Esophagus muscularis mucosa (tissue), 4 donors: Measurements from ENCODE around the gene AMIGO1. TPM values are rescaled to one million over a fixed set of nuclear protein-coding genes. Genes with fewer than 3 reads are reported as not detected.

Experiments
- DNase-seq: peaks from one replicate; pipeline ENCODE4 v3.0.0-alpha.2; 2017; ENCODE audit errors: extremely low spot score
- H3K27ac ChIP-seq, 4 donors: fragments of 200-600 bp; sonication (generic); replicated peaks in 1 of 4; 1 replicate in 3 of 4; 2 replicates in 1 of 4; pipeline ENCODE4 v1.5.1; 2016 to 2019; ENCODE audit warnings: mild to moderate bottlenecking in 1 of 4
- H3K27me3 ChIP-seq, 4 donors: fragments of 200-600 bp; sonication (generic); one replicate each; pipeline versions ENCODE4 v1.5.1 to v1.6.0; 2016 to 2019
- H3K36me3 ChIP-seq, 4 donors: fragments of 200-600 bp; sonication (generic); one replicate each; pipeline ENCODE4 v1.5.1; 2016 to 2019
- H3K4me1 ChIP-seq, 4 donors: fragments of 200-600 bp; sonication (generic); one replicate each; pipeline ENCODE4 v1.5.1; 2016 to 2019
- H3K4me3 ChIP-seq, 4 donors: fragments of 200-600 bp; sonication (generic); 1 replicate in 2 of 4; 2 replicates in 2 of 4; pipeline ENCODE4 v1.5.1; 2016 to 2019; ENCODE audit warnings: mild to moderate bottlenecking in 4 of 4, moderate library complexity in 1 of 4
- H3K9me3 ChIP-seq, 4 donors: fragments of 200-600 bp; sonication (generic); 1 replicate in 3 of 4; 2 replicates in 1 of 4; pipeline ENCODE4 v1.5.1; 2016 to 2019
- EP300 ChIP-seq: sonication (generic); formaldehyde crosslinking; IDR thresholded peaks from one replicate; pipeline ENCODE4 v1.6.1; 2017; ENCODE audit warnings: antibody characterized with exemption
- POLR2A ChIP-seq: fragments of 450-650 bp; IDR thresholded peaks from one replicate; pipeline ENCODE4 v1.6.1; 2017; ENCODE audit warnings: antibody characterized with exemption, moderate library complexity, mild to moderate bottlenecking, low read depth
- POLR2AphosphoS5 ChIP-seq, 2 donors: sonication (generic); formaldehyde crosslinking; IDR thresholded peaks; one replicate each; pipeline ENCODE4 v1.6.1; 2017; ENCODE audit warnings: antibody characterized with exemption in 2 of 2
- WGBS: methylation state at CpG from one replicate; pipeline ENCODE4 v1.1.5; 2018; 5-methylcytosine and 5-hydroxymethylcytosine counted together
- intact Hi-C: fragments of 100-400 bp; cut with DNase I; formaldehyde crosslinking; loops from one replicate; pipeline ENCODE4 v1.15.1; 2023
- total RNA-seq, 4 donors: library from RNA; depleted of rRNA; stranded (reverse); fragments of >200 nt; gene quantifications; one replicate each; pipeline versions ENCODE4 v1.1.0 to v1.2.1, GENCODE V29; 2016
- TF ChIP-seq, protein P1 (sequence below), 3 experiments: fragments of 200-600 bp in 2 of 3; fragments of 450-650 bp in 1 of 3; sonication (generic) in 2 of 3; IDR thresholded peaks; one replicate each; pipeline ENCODE4 v1.5.1; 2017 to 2019; ENCODE audit warnings: antibody characterized with exemption in 3 of 3, mild to moderate bottlenecking in 2 of 3, moderate library complexity in 1 of 3

AMIGO1 gene
- total RNA-seq, 4 donors from 2014 or later, result 8.4 to 23.7 (median 14.0) TPM

DNA sequence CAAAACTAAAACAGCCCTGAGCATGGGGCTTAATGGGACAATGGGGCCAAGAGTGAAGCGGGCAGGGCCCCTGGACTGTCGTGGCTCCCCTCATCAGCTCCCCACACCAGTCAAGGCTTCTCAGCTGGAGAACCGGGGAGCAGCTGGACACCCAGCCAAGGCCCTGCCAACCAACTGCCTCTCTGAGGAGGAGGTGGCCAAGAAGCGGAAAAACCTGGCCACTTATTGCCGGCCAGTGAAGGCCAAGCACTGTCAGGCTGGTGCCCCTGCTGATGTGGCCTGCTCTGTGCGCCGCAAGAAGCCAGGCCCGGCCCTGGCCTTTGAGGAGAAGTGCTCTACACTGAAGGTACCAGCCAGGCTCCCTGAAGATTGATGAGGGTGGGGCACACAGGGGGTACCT lies 18.2 kb downstream of the AMIGO1 start:
- H3K36me3 ChIP-seq, result peaks cover 0 to 45% (median 35%) of the 10 kb centered on the region in 4 donors
- no peaks in the 10 kb centered on the region for H3K9me3 ChIP-seq
- H3K4me3 ChIP-seq, result no peak overlapping the region
- 85% methylated on average over 4 of the region's 8 CpGs for WGBS
- H3K4me1 ChIP-seq, result peaks cover 23 to 43% (median 30%) of the 10 kb centered on the region in 4 donors
- no peak for DNase-seq
- intact Hi-C loops, result loop anchor here (2.0 kb wide), 1 partner anchor 41 kb away; no protein-coding TSS in a partner anchor
- no peak for TF ChIP-seq POLR2AphosphoS5 (IDR thresholded peaks at IDR 0.05)
- TF ChIP-seq, protein P1, sequence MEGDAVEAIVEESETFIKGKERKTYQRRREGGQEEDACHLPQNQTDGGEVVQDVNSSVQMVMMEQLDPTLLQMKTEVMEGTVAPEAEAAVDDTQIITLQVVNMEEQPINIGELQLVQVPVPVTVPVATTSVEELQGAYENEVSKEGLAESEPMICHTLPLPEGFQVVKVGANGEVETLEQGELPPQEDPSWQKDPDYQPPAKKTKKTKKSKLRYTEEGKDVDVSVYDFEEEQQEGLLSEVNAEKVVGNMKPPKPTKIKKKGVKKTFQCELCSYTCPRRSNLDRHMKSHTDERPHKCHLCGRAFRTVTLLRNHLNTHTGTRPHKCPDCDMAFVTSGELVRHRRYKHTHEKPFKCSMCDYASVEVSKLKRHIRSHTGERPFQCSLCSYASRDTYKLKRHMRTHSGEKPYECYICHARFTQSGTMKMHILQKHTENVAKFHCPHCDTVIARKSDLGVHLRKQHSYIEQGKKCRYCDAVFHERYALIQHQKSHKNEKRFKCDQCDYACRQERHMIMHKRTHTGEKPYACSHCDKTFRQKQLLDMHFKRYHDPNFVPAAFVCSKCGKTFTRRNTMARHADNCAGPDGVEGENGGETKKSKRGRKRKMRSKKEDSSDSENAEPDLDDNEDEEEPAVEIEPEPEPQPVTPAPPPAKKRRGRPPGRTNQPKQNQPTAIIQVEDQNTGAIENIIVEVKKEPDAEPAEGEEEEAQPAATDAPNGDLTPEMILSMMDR (IDR thresholded peaks at IDR 0.05), result no peak
- TF ChIP-seq EP300, result no peak
- TF ChIP-seq POLR2A, result no peak
- H3K27ac ChIP-seq, result no peak overlapping the region
- H3K27me3 ChIP-seq, result no peaks in the 10 kb centered on the region

DNA sequence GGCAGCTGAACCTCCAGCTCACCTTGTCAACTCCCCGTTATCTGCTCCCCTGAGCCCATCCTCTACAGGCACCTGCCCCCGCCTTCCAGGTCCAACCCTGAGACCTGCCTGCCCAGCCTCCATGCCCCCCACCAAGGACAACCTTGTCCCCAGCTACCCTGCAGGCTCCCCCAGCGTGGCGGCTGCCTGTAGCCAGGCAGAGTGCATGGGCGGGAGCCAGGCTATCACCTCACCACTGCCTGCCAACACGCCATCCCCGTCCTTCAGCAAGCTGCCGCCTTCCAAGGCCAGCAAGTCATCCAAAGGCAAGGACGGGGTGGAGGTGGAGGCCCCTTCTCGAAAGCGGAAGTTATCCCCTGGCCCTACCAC lies 18.6 kb downstream of the AMIGO1 start:
- no peaks in the 10 kb centered on the region for H3K9me3 ChIP-seq
- 80% methylated on average over 7 of the region's 11 CpGs for WGBS
- H3K4me1 ChIP-seq, result peaks cover 23 to 39% (median 30%) of the 10 kb centered on the region in 4 donors
- no peak for DNase-seq
- no peak overlapping the region for H3K27ac ChIP-seq
- no peaks in the 10 kb centered on the region for H3K27me3 ChIP-seq
- TF ChIP-seq POLR2AphosphoS5 (IDR thresholded peaks at IDR 0.05), result no peak
- TF ChIP-seq POLR2A, result no peak
- no peak for TF ChIP-seq EP300
- TF ChIP-seq, protein P1 (IDR thresholded peaks at IDR 0.05), result no peak
- H3K4me3 ChIP-seq, result no peak overlapping the region
- H3K36me3 ChIP-seq, result peaks cover 0 to 40% (median 31%) of the 10 kb centered on the region in 4 donors
- intact Hi-C loops, result loop anchor here (2.0 kb wide), 1 partner anchor 42 kb away; no protein-coding TSS in a partner anchor

DNA sequence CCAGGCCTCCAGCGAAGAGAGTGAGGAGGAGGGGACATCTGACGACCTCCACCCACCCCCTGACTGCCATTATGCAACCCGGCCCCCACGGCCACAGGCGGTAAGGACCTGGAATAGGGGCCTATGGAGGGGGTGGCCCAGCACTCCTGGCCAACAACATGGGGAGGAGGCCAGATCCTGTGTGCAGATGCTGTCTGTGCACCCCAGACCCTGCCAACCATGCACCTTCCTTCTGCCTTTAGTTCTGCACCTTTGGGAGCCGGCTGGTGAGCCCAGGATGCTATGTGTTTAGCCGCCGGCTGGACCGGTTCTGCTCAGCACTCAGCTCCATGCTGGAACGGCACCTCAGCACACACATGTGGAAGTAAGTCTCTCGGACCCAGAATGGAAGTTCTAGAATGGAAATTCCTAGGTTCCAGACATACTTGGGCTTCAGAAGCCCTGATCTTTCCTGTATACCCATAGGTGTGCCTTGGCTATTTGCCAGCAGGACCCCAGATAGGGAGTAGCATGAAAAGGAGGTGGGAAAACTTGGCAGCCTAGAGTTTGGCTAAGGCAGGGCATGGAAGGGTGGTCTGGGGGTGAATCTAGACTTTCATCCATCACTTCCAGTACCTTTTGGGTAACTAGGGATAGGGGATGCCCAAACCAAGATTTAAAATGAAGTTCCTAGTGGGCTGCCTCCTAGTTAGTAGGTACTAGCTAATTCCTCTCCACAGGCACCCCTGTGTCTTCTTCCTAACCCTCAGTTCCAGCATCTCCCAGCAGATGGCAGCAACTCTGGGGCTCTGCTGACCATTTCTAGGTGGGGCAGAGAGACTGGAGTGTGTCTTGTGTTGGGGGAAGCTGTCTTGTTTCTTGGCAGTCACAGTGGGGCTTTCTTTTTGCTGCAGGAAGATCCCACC lies 19.2 kb downstream of the AMIGO1 start:
- Histone ChIP-seq H3K27ac (no peak overlapping the region), H3K36me3 (peaks cover 0 to 36% (median 26%) of the 10 kb centered on the region in 4 donors), H3K9me3 (no peaks in the 10 kb centered on the region), H3K4me1 (peaks cover 22 to 35% (median 27%) of the 10 kb centered on the region in 4 donors), H3K4me3 (no peak overlapping the region), H3K27me3 (no peaks in the 10 kb centered on the region)
- 82% methylated on average over 11 of the region's 11 CpGs for WGBS
- intact Hi-C loops, result loop anchor here (2.0 kb wide), 1 partner anchor 43 kb away; no protein-coding TSS in a partner anchor
- TF ChIP-seq POLR2A, result no peak
- TF ChIP-seq EP300, result no peak
- TF ChIP-seq POLR2AphosphoS5 (IDR thresholded peaks at IDR 0.05), result no peak
- TF ChIP-seq, protein P1 (IDR thresholded peaks at IDR 0.05), result peak; percentile 77 to 90 (median 77)
- no peak for DNase-seq

DNA sequence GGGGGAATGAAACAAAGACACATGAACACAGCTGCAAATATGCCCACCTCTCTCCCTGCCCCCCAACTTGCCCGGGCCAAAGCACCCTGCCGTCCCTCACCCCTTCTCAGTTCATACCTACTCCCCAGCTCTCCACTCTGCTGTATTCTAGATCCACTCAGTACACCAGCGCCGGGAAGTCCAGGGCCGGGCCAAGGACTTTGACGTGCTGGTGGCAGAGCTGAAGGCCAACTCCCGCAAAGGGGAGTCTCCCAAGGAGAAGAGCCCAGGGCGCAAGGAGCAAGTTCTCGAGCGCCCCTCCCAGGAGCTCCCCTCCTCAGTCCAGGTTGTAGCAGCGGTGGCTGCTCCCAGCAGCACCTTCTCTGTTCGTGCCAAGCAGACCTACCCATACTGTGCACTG lies 20.8 kb downstream of the AMIGO1 start:
- H3K27ac ChIP-seq, result no peak overlapping the region
- TF ChIP-seq POLR2AphosphoS5 (IDR thresholded peaks at IDR 0.05) (no peak), EP300 (no peak), POLR2A (no peak)
- TF ChIP-seq, protein P1 (IDR thresholded peaks at IDR 0.05), result no peak
- no peak for DNase-seq
- intact Hi-C loops, result no loop called here
- H3K9me3 ChIP-seq, result no peaks in the 10 kb centered on the region
- no peaks in the 10 kb centered on the region for H3K27me3 ChIP-seq
- no peak overlapping the region for H3K4me3 ChIP-seq
- H3K36me3 ChIP-seq, result peaks cover 0 to 36% (median 26%) of the 10 kb centered on the region in 4 donors
- 85% methylated on average over 4 of the region's 12 CpGs for WGBS
- peaks cover 22 to 34% (median 28%) of the 10 kb centered on the region in 4 donors for H3K4me1 ChIP-seq
